ENCODE measurements around the gene SOX18.

Gene SOX18

GRCh38 chr20:64036346-64037198, 12.9 kb downstream of the SOX18 start:
- no peak for DNase-seq

- DNase-seq = no peak
Observed at GRCh38 chr20:64035933-64036345, 13.5 kb downstream of the SOX18 start, which contains the start of gene C20orf204. Gene C20orf204, plus strand, starts transcription at chr20:64036182. Its CDS starts 142 bp downstream, at chr20:64036324.

DNA sequence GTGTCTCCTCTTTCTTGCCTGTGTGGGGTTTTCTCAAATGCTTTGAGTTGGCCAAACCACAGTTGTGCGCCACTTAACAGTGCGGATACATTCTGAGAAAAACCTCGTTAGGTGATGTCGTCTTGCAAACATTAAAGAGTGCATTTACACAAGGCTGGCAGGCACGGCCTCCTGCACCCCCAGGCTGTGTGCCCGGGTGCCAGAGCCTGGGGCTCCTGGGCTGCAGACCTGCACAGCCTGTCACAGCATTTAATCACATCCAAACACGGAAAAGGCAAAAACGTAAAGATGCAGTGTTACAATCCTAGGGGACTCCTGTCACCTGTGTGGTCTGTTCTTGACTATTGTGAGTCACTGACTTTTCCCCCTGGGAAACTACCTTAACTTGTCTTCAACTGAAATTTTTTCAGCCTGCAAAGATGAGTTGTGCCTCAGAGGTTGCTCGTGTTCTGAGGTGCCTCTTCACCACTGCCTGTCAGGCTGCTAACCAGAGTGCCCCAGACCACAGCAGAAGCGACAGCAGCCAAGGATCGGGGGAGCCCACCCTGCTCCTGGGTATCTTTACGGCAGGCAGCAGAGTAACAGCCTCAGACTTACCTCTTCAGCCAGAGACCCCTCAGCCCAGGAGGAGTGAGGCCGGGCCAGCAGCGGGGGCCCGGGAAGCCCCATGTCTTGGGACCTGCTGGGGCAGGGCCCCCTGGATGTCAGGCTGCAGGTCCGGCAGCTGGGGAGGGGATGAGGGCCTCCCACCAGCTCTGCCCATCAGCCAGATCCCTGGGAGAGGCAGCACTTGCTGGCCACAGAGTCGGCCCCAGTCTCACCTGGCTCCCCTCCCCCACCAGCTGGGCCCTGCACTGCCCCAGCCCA, 14.1 kb downstream of the SOX18 start:
- no peak for DNase-seq

- DNase-seq = no peak
Observed at GRCh38 chr20:64033981-64034493, 15.4 kb downstream of the SOX18 start.

DNA sequence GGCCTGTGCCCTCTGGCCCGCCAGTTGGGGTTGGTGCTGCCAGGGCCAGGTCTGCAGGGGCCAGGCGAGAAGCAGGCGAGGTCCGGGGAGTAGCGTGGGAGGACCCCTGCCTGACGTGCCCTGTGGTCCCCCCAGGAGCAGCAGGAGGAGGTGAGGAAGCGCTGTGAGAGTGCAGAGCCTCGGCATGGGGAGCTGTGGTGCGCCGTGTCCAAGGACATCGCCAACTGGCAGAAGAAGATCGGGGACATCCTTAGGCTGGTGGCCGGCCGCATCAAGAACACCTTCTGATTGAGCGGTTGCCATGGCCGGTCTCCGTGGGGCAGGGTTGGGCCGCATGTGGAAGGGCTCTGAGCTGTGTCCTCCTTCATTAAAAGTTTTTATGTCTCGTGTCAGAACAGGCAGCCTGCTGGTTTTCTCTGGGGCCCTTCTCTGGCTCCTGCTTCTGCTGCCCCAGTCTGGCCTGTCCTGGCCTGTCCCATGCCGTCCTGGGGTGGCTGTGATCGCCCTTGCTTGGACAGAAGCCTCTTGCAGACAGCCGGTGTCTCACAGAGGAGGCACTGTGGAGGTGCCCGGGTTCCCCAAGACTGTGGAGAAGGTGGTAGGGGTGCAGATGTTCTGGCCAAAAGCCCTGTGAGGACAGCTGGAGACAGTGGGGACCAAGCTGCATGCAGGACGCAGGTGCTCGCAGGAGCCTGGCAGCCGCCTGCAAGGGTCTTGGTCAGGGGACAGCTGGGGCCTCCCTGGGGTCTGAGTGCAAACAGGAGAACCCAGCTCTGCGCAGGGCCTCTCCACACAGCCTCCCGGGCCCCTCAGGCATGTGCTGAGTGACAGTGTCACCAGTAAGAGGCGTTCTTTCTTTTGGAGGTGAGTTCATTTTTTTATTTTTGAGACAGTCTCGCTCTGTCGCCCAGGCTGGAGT, 16.5 kb downstream of the SOX18 start:
- DNase-seq = no peak

- no peak for DNase-seq
Observed at GRCh38 chr20:64031822-64032314, 17.6 kb downstream of the SOX18 start.

- DNase-seq = no peak
Observed at GRCh38 chr20:64030371-64031134, 18.9 kb downstream of the SOX18 start.

DNA sequence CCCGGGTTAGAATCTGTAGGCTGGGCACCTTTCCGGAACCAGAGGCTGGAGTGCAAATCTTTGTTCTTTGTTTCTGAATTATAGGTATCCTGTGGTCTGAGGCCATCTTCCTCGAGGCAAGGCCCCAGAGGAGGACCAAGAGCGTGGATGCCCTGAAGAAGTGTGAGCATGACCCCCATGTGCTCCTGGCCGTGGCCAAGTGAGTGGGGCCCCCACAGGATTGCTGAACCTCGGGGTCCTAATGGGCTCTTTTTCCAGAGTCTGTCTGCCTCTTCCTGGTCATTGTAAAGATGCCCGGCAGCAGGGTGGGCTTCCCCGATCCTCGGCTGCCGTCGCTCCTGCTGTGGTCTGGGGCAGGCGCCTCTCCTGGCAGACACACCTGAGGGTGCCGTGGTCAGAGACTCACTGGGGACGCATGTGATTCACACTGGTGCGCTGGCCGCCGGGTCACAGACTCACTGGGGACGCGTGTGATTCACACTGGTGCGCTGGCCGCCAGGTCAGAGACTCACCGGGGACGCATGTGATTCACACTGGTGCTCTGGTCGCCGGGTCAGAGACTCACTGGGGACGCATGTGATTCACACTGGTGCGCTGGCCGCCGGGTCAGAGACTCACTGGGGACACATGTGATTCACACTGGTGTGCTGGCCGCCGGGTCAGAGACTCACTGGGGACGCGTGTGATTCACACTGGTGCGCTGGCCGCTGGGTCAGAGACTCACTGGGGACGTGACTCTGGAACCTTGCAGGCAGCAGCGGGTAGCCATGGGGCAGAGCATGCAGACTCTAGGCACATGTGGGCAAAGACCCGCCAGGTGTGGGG, 19.9 kb downstream of the SOX18 start:
- DNase-seq = no peak

DNA sequence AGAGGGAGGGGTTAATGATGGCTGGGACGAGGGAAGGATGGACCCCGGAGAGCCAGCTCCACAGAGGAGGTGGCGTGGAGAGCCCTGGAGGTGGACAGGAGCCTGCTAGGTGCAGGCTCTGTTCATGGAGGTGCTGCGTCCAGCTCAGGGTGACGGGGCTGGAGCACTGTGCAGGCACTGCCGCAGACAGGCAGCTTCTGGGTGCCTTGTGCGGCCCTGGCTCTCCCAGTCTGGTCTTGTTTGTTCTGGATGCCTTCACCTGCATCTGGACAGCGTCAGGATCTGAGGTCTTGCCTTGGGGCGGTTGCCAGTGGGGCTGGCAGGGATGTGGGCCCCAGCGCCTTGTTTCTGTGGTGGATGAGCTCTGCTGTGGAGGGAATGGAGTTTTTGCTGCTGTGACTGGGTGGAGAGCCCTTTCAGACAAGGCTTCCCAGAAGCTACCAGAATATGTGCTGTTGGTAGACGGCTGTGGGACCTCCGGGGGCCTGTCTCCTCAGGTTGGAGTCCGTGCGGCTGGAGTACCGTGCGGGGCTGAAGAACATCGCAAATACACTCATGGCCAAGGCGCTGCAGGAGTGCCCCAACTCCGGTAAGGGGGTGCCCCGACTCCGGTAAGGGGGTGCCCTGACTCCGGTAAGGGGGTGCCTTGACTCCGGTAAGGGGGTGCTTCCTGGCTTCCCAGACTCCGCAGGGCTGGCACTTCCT, 21.3 kb downstream of the SOX18 start:
- no peak for DNase-seq

- no peak for DNase-seq
Observed at GRCh38 chr20:64025826-64026412, 23.5 kb downstream of the SOX18 start.

DNA sequence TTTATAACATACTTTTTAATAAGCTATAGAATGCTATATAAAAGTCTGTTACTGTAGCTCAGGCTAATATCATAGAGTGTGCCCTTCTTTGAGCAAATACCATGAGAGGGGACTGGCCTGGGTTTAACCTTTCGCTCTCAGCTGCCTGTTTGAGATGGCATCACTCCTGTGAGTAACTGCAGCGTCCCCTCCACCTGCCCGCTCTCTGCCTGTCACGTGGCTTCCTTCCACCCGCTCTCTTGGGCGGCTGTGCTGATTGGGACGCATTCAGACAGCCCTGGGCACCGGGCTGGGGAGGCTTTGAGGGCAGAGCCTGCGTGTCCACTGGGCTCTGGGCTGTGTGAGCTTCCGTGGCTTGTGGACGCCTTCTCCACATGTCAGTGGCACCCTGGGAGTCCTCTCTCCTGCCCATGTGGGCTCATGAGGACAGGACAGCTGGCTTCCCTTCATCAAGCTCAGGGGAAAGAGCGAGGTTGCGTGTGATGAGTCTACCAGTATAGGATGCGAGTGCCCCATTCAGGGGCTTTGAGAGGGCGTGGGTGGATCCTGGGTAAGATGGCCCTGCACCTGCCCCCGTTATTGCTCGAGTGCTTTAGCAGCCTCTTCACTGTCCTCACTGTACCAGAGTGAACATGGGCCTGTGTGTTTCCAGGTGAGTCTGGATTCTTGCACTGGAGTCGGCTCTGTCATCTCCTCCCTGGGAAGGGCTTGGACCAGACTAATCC, 24.2 kb downstream of the SOX18 start:
- no peak for DNase-seq

- DNase-seq = no peak
Observed at GRCh38 chr20:64024141-64024990, 25.1 kb downstream of the SOX18 start.

GRCh38 chr20:64023361-64024140, 25.9 kb downstream of the SOX18 start:
- DNase-seq = no peak

- DNase-seq = no peak
Observed at GRCh38 chr20:64022671-64023360, 26.6 kb downstream of the SOX18 start.

DNA sequence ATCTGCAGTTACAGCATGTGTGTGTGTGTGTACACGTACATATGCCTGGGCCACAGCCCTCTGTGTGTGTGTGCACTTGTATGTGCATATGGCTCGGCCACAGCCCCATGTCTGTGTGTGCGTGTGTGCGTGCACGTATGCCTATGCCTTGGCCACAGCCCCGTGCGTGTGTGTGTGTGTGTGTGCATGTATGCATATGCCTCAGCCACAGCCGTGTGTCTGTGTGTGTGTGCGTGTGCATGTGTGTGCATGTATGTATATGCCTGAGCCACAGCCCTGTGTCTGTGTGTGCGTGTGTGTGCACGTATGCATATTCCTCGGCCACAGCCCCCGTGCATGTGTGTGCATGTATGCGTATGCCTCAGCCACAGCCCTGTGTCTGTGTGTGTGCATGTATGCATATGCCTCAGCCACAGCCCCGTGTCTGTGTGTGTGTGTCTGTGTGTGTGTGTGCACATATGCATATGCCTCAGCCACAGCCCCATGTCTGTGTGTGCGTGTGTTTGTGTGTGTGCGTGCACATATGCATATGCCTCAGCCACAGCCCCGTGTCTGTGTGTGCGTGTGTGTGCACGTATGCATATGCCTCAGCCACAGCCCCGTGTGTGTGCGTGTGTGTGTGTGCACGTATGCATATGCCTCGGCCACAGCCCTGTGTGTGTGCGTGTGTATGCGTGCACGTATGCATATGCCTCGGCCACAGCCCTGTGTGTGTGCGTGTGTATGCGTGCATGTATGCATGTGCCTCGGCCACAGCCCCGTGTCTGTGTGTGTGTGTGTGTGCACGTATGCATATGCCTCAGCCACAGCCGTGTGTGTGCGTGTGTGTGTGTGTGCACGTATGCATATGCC, 28.1 kb downstream of the SOX18 start:
- DNase-seq = no peak

Data from activated effector memory CD4-positive, alpha-beta T cell treated with Interleukin-2 at 50 U/mL for 16 hours (primary cell).